Measurements from ENCODE around the gene DOCK4.

- TF ChIP-seq MAX (IDR thresholded peaks at IDR 0.05) = no peak
- no peak for TF ChIP-seq EP300 (IDR thresholded peaks at IDR 0.05; ENCODE audit: borderline replicate concordance)
- TF ChIP-seq EGR1 (IDR thresholded peaks at IDR 0.05) = no peak
- TF ChIP-seq CEBPB (IDR thresholded peaks at IDR 0.05) = no peak
- no peak for TF ChIP-seq USF1 (IDR thresholded peaks at IDR 0.05)
- no peak for TF ChIP-seq REST (IDR thresholded peaks at IDR 0.05; ENCODE audit: low read depth)
- TF ChIP-seq RAD21 (IDR thresholded peaks at IDR 0.05; ENCODE audit: low read depth) = no peak
- no peak for TF ChIP-seq FOXM1 (IDR thresholded peaks at IDR 0.05; ENCODE audit: borderline replicate concordance, low read depth)
Observed at GRCh38 chr7:112202816-112203215, 3.4 kb downstream of the DOCK4 start.
